Esophagus muscularis mucosa (tissue), 4 donors: Measurements from ENCODE around the gene DNAI1.

Source experiments
- CTCF ChIP-seq, 3 experiments: fragments of 200-600 bp in 2 of 3; fragments of 450-650 bp in 1 of 3; sonication (generic) in 2 of 3; IDR thresholded peaks; one replicate each; pipeline ENCODE4 v1.5.1; 2017 to 2019; ENCODE audit warnings: antibody characterized with exemption in 3 of 3, mild to moderate bottlenecking in 2 of 3, moderate library complexity in 1 of 3
- EP300 ChIP-seq: sonication (generic); formaldehyde crosslinking; IDR thresholded peaks from one replicate; pipeline ENCODE4 v1.6.1; 2017; ENCODE audit warnings: antibody characterized with exemption
- POLR2A ChIP-seq: fragments of 450-650 bp; IDR thresholded peaks from one replicate; pipeline ENCODE4 v1.6.1; 2017; ENCODE audit warnings: antibody characterized with exemption, moderate library complexity, mild to moderate bottlenecking, low read depth
- POLR2AphosphoS5 ChIP-seq, 2 donors: sonication (generic); formaldehyde crosslinking; IDR thresholded peaks; one replicate each; pipeline ENCODE4 v1.6.1; 2017; ENCODE audit warnings: antibody characterized with exemption in 2 of 2

- no peak for TF ChIP-seq CTCF (IDR thresholded peaks at IDR 0.05)
- TF ChIP-seq POLR2AphosphoS5 (IDR thresholded peaks at IDR 0.05), result no peak
- no peak for TF ChIP-seq EP300
- no peak for TF ChIP-seq POLR2A
Observed at GRCh38 chr9:34510497-34511468, 52.2 kb downstream of the DNAI1 start.
